Measurements from ENCODE around the gene VANGL1. TPM values are rescaled to one million over a fixed set of nuclear protein-coding genes. Genes with fewer than 3 reads are reported as not detected.
A peak's percentile ranks its signal among the peaks of the same experiment; 100 is the strongest.

The VANGL1 gene
- total and polyA plus RNA-seq, 2 of the 13 experiments (the other 11 are each of a cell fraction or from before 2014, with no cell fraction given): 5.3 to 9.4 TPM

GRCh38 chr1:115666206-115666605 is 24.4 kb downstream of the VANGL1 start (continued):
- no peak for TF ChIP-seq GFI1 (CRISPR knock-in tag; IDR thresholded peaks at IDR 0.05; ENCODE audit: borderline replicate concordance)
- TF ChIP-seq GATAD1 (CRISPR knock-in tag; IDR thresholded peaks at IDR 0.05): no peak
- no peak for TF ChIP-seq ZNF768 (CRISPR knock-in tag; IDR thresholded peaks at IDR 0.05)

- H3K4me2 ChIP-seq (ENCODE audit: low read depth, low read length): no peak overlapping the region
- BruUV-seq (replicated peaks): no TSS peak
- ATAC-seq (no peak), DNase-seq (ENCODE audit: low spot score) (no peak), FAIRE-seq (no peak)
- POLR2A ChIA-PET: no interaction called here
- intact Hi-C loops (cut with micrococcal nuclease; ENCODE audit: unreplicated experiment) (no loop called here), in situ Hi-C loops (cut with HindIII; ENCODE audit: extremely low pct_ligation_motif_present, low pct_unique_long_range_greater_than_20kb) (no loop called here)
- no peaks in the 10 kb centered on the region for H3K9me3 ChIP-seq (ENCODE audit: low read length)
- H3K27me3 ChIP-seq (ENCODE audit: control insufficient read depth in 1 of 2, insufficient read depth in 2 of 2, low read length in 2 of 2): no peaks in the 10 kb centered on the region
- peaks cover 13 to 59% of the 10 kb centered on the region in 2 experiments for H3K36me3 ChIP-seq (replicated peaks in 1 of 2; ENCODE audit: control insufficient read depth in 1 of 2, insufficient read depth in 2 of 2, low read length in 2 of 2)
- no peak overlapping the region for H3K4me3 ChIP-seq (replicated peaks in 1 of 3; ENCODE audit: insufficient read depth in 1 of 3, low read depth in 2 of 3, low read length in 3 of 3)
- H3K27ac ChIP-seq (ENCODE audit: extremely low read length, insufficient read depth, low read length): no peak overlapping the region
- H3K9ac ChIP-seq (ENCODE audit: insufficient read depth, low read depth, low read length): no peak overlapping the region
- TF ChIP-seq ZNF496 (CRISPR knock-in tag; IDR thresholded peaks at IDR 0.05; ENCODE audit: insufficient replicate concordance) (no peak), NFE2L1 (CRISPR knock-in tag; IDR thresholded peaks at IDR 0.05; ENCODE audit: borderline replicate concordance) (no peak), TIGD3 (CRISPR knock-in tag; IDR thresholded peaks at IDR 0.05; ENCODE audit: borderline replicate concordance) (no peak), RBM22 (optimal IDR thresholded peaks at IDR 0.05; ENCODE audit: low read length) (peak; percentile 18)
- TF ChIP-seq, protein P1, sequence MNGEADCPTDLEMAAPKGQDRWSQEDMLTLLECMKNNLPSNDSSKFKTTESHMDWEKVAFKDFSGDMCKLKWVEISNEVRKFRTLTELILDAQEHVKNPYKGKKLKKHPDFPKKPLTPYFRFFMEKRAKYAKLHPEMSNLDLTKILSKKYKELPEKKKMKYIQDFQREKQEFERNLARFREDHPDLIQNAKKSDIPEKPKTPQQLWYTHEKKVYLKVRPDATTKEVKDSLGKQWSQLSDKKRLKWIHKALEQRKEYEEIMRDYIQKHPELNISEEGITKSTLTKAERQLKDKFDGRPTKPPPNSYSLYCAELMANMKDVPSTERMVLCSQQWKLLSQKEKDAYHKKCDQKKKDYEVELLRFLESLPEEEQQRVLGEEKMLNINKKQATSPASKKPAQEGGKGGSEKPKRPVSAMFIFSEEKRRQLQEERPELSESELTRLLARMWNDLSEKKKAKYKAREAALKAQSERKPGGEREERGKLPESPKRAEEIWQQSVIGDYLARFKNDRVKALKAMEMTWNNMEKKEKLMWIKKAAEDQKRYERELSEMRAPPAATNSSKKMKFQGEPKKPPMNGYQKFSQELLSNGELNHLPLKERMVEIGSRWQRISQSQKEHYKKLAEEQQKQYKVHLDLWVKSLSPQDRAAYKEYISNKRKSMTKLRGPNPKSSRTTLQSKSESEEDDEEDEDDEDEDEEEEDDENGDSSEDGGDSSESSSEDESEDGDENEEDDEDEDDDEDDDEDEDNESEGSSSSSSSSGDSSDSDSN (CRISPR knock-in tag; IDR thresholded peaks at IDR 0.05): no peak
- H4K20me1 ChIP-seq (ENCODE audit: insufficient read depth, low read length): no peaks in the 10 kb centered on the region
- H2AFZ ChIP-seq (ENCODE audit: low read length): no peak overlapping the region
- CTCF ChIA-PET (ENCODE audit: low intra/inter-chr PET ratio, low total read pairs): no interaction called here
- peaks cover 19% of the 10 kb centered on the region; the same call in 1 of the 2 replicates for H3K4me1 ChIP-seq (ENCODE audit: insufficient read depth, low read length)
- WGBS (ENCODE audit: low lambda C conversion rate): 96% methylated on average over 3 of the region's 4 CpGs
- H3K79me2 ChIP-seq (ENCODE audit: insufficient read depth, low read length): no peaks in the 10 kb centered on the region
Measured at GRCh38 chr1:115666702-115667101, 24.9 kb downstream of the VANGL1 start.
